Endodermal cell (in vitro differentiated cells): Measurements from ENCODE around the gene SLX4IP. TPM values are rescaled to one million over a fixed set of nuclear protein-coding genes. Genes with fewer than 3 reads are reported as not detected.

Experiments
- DNase-seq: peaks from one replicate; pipeline ENCODE4 v3.0.0-alpha.2; 2017
- H3K27ac ChIP-seq: 2 replicates; pipeline ENCODE4 v1.5.1; 2013; ENCODE audit warnings: mild to moderate bottlenecking, low read depth, low read length, moderate library complexity
- H3K27me3 ChIP-seq: 2 replicates; pipeline ENCODE4 v1.6.1; 2013; ENCODE audit warnings: mild to moderate bottlenecking, low read length, moderate library complexity; ENCODE audit not compliant: insufficient read depth, control insufficient read depth, poor library complexity, severe bottlenecking
- H3K36me3 ChIP-seq: 2 replicates; pipeline ENCODE4 v1.7.0; 2013; ENCODE audit warnings: mild to moderate bottlenecking, low read length, moderate library complexity; ENCODE audit not compliant: control insufficient read depth, insufficient read depth
- H3K4me1 ChIP-seq: one replicate; pipeline ENCODE4 v1.7.0; 2013; ENCODE audit warnings: low read length; ENCODE audit not compliant: control insufficient read depth, insufficient read depth
- H3K4me3 ChIP-seq: 2 replicates; pipeline ENCODE4 v1.5.1; 2013; ENCODE audit warnings: mild to moderate bottlenecking, low read length, moderate library complexity
- H3K9ac ChIP-seq: 2 replicates; pipeline ENCODE4 v1.6.1; 2013; ENCODE audit warnings: mild to moderate bottlenecking, low read length, moderate library complexity; ENCODE audit not compliant: poor library complexity, severe bottlenecking; ENCODE audit errors: extremely low read depth
- H3K9me3 ChIP-seq: 2 replicates; pipeline ENCODE4 v1.6.1; 2013; ENCODE audit warnings: mild to moderate bottlenecking, low read length, moderate library complexity; ENCODE audit not compliant: control insufficient read depth
- H3K27ac Mint-ChIP-seq: 2 replicates; pipeline ENCODE4 v1.8.0; 2020; ENCODE audit warnings: mixed read lengths
- H3K27me3 Mint-ChIP-seq: 2 replicates; pipeline ENCODE4 v1.8.0; 2021; ENCODE audit warnings: mild to moderate bottlenecking, mixed read lengths; ENCODE audit not compliant: insufficient read depth
- H3K36me3 Mint-ChIP-seq: 2 replicates; pipeline ENCODE4 v1.8.0; 2020; ENCODE audit warnings: low read depth, mixed read lengths
- H3K4me1 Mint-ChIP-seq: 2 replicates; pipeline ENCODE4 v1.8.0; 2020; ENCODE audit warnings: mixed read lengths
- H3K4me3 Mint-ChIP-seq: 2 replicates; pipeline ENCODE4 v1.8.0; 2020; ENCODE audit warnings: mild to moderate bottlenecking, moderate library complexity, mixed read lengths
- H3K9me3 Mint-ChIP-seq: 2 replicates; pipeline ENCODE4 v1.8.0; 2020; ENCODE audit warnings: mild to moderate bottlenecking, mixed read lengths
- CTCF ChIP-seq: fragments of 200-600 bp; sonication (generic); conservative IDR thresholded peaks from 2 replicates; pipeline ENCODE4 v1.5.0; 2021; ENCODE audit warnings: antibody characterized with exemption, mild to moderate bottlenecking
- WGBS, 2 experiments: methylation state at CpG; one replicate each; pipeline versions ENCODE4 v1.1.5 to v1.1.7; 2013; ENCODE audit warnings: missing lambda C conversion rate in 2 of 2, mixed read lengths in 1 of 2; ENCODE audit not compliant: insufficient coverage in 1 of 2, insufficient read length in 1 of 2; 5-methylcytosine and 5-hydroxymethylcytosine counted together
- total RNA-seq, 2 donors: library from RNA; stranded (reverse); fragmentation: NEBNext Ultra II Directional in 1 of 2; extraction: Animal tissue kit (Norgen Biotek cat#: 25700) in 1 of 2; gene quantifications; 2 replicates in 1 of 2; 3 replicates in 1 of 2; pipeline ENCODE4 v1.2.1, GENCODE V29; 2021

SLX4IP gene
- total RNA-seq, 2 donors from 2014 or later: 9.2 to 9.5 TPM

DNA sequence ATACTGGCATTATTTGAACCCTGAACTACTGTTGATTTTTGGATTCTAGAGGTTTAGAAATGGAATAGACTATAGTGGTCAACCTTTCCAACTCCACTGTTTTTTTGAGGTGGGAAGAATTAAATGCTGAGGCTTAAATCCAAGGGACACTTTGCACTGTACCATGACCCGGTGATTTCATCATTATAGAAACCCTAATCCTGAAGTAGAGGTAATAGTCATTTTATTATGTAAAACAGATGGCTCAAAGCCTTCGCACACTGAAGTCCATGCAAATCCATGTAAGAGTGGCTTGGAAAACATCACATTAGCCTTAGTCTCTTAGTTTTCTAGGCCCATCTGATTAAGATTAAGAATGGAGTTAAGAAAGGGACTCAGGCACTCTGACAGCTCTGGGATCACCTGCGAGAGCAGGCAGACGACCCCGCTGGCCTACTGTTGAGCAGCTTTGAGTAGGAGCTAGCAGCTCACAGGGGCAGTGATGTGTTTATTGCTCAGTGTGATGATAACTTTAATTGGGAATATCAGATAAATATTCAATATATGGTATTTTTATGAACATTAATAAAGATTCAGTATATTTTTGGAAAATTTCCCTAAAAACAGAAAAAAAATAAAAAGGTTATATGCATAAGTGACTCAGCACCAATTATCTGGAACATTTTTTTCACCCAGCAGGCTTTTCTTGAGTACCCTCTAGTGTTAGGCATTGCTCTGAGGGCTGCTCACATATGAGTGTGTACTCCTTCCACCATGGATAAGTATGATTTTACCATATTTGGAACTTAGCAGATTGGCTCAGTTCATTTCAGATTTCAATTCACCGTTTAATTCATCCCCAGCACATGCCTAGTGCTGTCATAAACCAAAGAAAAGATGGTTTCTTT is 13.4 kb downstream of the SLX4IP start:
- Histone ChIP-seq H3K4me1 (no peaks in the 10 kb centered on the region), H3K27ac (no peak overlapping the region), H3K9ac (no peak overlapping the region), H3K27me3 (no peaks in the 10 kb centered on the region), H3K36me3 (no peaks in the 10 kb centered on the region), H3K4me3 (no peak overlapping the region), H3K9me3 (no peaks in the 10 kb centered on the region)
- WGBS, 2 experiments: 82% methylated on average over 5 to 6 of the region's 6 CpGs
- Mint-ChIP-seq H3K4me3 (no peak overlapping the region), H3K4me1 (peaks cover 5% of the 10 kb centered on the region), H3K36me3 (peaks cover 3% of the 10 kb centered on the region), H3K27ac (peak overlapping the region; percentile 15), H3K9me3 (no peaks in the 10 kb centered on the region), H3K27me3 (no peaks in the 10 kb centered on the region)
- no peak for TF ChIP-seq CTCF
- DNase-seq: peak; percentile 60

GRCh38 chr20:10449270-10449669 is 14.2 kb downstream of the SLX4IP start:
- 90 to 96% methylated on average over 2 of the region's 2 CpGs for WGBS, 2 experiments
- Histone ChIP-seq H3K9ac (no peak overlapping the region), H3K9me3 (no peaks in the 10 kb centered on the region), H3K27me3 (no peaks in the 10 kb centered on the region), H3K27ac (no peak overlapping the region), H3K4me1 (no peaks in the 10 kb centered on the region), H3K36me3 (no peaks in the 10 kb centered on the region), H3K4me3 (no peak overlapping the region)
- Mint-ChIP-seq H3K36me3 (peaks cover 3% of the 10 kb centered on the region), H3K4me3 (no peak overlapping the region), H3K9me3 (no peaks in the 10 kb centered on the region), H3K4me1 (peaks cover 5% of the 10 kb centered on the region), H3K27ac (no peak overlapping the region), H3K27me3 (no peaks in the 10 kb centered on the region)
- DNase-seq: no peak
- TF ChIP-seq CTCF: no peak

- Histone ChIP-seq H3K4me3 (no peak overlapping the region), H3K27me3 (no peaks in the 10 kb centered on the region), H3K9ac (no peak overlapping the region), H3K9me3 (peaks cover 9% of the 10 kb centered on the region), H3K27ac (no peak overlapping the region), H3K4me1 (no peaks in the 10 kb centered on the region), H3K36me3 (no peaks in the 10 kb centered on the region)
- H3K9me3 Mint-ChIP-seq: peaks cover 2% of the 10 kb centered on the region
- 96% methylated on average over 3 of the region's 5 CpGs; no CpG with 5 or more reads in 1 of the 2 experiments for WGBS, 2 experiments
- no peak for TF ChIP-seq CTCF
- H3K27ac Mint-ChIP-seq: peak overlapping the region; percentile 4
- peaks cover 7% of the 10 kb centered on the region for H3K36me3 Mint-ChIP-seq
- H3K27me3 Mint-ChIP-seq: no peaks in the 10 kb centered on the region
- no peak overlapping the region for H3K4me3 Mint-ChIP-seq
- no peak for DNase-seq
- peaks cover 3% of the 10 kb centered on the region for H3K4me1 Mint-ChIP-seq
Observed at GRCh38 chr20:10453241-10453640, 18.1 kb downstream of the SLX4IP start.
